HG02938 (cell line): Measurements from ENCODE around the gene ZNFX1.
"Not testable (repeated sequence)": the region's sequence is repeated elsewhere in the genome, so short reads cannot be mapped to it uniquely, and the experiment has no call there.

Experiments used
- ATAC-seq: cut with Tn5 transposase; IDR thresholded peaks from one replicate; pipeline ENCODE4 v1.9.1; 2021; ENCODE audit warnings: mild to moderate bottlenecking, moderate library complexity; ENCODE audit not compliant: unreplicated experiment

ZNFX1 gene

DNA sequence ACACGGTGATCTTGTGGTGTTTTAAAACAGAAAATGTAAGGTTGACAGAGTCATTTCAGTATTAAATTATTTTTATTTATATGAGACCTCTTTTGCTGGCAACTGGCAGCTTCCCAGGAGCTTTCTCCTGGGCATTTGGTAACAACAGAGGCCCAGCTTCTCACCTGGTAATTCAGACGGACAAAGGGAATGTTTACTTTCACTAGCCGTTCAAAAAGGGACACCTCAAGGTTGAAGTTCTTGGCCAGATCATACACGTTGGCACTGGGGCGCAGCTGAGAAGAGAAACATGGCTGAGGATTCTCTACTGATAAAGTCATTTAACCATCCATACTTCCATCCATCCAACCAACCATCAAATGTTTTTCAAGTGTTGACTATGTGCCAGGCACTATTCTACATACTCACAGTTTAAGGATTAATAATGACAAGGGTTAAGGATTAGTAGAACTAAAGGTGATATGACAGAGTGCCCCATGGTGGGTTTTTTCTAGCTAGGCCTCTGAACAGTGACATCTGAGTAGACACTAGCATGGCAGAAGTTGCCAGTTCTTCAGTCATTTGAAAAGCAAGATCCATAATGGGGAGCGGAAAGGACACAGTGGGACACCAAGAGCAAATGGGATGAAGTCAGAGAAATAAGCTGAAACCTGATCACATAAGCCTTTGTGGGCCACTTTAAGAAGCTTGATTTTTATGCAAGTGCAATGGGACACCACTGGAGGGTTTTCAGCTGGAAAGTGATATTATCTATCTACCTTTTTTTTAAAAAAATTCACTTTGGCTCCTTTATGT, 25.1 kb downstream of the ZNFX1 start:
- no peak for ATAC-seq

- no peak for ATAC-seq
Observed at GRCh38 chr20:49248879-49249665, 28.8 kb downstream of the ZNFX1 start.

DNA sequence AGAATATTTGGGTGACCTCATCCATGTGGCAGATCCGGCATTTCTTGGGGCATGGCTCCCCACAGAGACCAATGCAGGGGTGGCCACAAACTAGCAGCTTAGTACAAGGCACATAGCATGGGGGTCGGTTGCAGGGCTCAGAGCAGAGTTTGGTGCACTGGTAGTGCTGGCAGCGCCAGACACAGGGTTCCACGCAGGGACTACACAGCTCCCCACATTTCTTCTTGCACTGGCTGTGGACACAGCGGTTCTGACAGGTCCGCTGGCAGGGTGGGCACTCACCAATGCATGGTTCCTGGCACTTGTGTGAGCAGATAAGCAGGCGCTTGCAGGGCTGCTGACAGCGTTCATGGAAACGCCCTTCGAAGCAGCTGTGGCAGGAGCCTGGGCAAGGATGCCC, 29.6 kb downstream of the ZNFX1 start:
- ATAC-seq, result no peak

DNA sequence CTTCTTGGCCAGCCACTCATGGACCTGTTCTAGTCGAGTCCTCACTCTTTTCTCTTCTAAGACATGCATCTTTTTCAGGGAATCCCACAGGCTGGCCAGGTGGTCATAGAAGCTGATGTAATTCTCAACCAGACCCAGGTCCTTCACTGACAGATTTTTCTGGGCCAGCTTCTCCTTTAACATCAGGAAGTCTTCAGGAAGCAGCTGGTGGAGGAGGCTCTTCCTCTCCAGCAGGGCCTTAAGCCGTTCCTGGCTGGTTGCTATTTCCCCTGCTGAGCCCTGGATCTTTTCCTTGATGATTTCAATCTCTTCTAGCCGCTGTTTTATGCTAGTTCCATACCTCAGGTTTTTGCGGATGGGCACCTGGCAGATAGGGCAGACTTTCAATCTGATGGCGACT, 30.1 kb downstream of the ZNFX1 start:
- no peak for ATAC-seq

- ATAC-seq, result no peak
Observed at GRCh38 chr20:49247169-49247723, 30.6 kb downstream of the ZNFX1 start.

- no peak for ATAC-seq
Observed at GRCh38 chr20:49245921-49246740, 31.7 kb downstream of the ZNFX1 start.

DNA sequence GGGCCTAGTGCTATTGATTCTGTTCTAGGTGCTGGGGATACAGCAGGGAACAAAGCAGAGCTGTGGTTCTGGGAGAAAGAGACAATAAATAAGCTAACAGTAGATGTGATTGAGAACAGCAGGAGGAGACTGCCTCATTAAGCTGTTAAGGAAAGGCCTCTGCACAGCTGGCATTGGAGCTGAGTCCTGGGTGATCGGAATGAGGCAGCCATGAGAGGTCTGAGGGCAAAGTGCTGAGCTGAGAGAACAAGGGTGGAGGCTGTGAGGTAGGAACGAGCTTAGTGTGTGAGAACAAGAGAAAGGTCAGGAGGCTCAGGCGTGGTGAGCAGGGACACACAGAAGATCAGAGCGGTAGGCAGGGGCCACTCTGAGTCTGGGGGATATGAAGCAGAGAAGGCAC, 40.3 kb downstream of the ZNFX1 start:
- ATAC-seq, result no peak

DNA sequence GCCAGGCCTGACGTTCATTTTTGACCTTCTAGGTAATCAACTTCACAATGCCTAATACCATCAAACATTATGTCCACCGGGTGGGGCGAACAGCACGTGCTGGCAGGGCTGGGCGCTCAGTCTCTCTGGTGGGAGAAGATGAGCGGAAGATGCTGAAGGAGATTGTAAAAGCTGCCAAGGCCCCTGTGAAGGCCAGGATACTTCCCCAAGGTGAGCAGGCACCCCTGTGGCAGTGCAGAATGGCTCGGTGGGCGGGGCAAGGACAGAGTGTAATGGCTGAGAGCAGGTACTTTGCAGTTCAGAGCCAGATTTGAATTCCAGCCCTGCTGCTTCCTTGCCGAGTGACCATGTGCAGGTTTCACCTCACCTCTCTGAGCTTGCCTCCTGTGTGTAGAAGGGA, 41.6 kb downstream of the ZNFX1 start:
- ATAC-seq, result no peak

- no peak for ATAC-seq
Observed at GRCh38 chr20:49234831-49235230, 43.0 kb downstream of the ZNFX1 start.

- ATAC-seq, result no peak
Observed at GRCh38 chr20:49233226-49233625, 44.6 kb downstream of the ZNFX1 start.

DNA sequence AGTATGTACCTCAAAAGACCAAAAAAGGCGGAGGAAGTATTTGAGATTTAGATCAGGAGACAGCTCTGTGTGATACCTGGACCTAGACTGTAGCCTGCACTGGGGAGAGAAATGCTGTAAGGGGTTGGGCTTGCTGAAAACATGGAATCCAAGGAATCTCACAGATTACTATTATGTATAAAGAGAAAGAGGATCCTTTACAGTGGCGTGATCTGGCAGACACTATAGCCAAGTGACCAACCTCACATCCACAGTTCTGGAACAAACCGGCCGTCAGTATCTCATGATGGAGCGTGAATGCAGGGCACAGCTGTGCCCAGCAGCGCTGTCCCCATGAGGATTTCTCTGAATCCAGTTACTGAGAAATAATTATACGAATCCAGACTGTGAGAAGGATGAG, 46.4 kb downstream of the ZNFX1 start:
- no peak for ATAC-seq

DNA sequence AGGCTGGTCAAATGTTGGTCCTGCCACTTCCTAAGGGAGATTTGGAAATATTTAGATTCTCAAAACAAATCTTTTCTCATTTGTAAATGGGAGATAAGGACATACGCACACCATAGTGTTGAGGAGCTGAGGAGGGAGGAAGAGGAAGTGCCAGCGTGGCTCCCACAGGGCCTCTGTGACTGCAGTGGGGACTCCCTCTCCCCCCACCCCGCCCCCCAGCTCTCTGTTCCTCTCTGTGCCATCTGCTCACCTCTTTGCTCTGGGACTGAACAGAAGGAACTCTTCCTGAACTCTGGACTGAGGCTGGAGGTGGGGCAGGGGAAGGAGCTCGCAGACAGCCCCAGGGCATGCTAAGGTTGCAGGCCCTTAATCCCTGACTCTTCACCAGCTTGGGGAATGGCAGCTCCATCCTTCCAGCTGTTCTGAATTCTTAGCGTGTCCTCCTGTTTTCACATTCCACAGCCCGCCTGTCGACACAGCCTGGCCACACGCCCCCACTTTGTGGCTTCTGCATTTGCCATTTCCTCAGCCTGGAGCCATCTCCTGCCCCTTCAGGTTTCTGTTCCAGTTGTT, 47.2 kb downstream of the ZNFX1 start:
- no peak for ATAC-seq

DNA sequence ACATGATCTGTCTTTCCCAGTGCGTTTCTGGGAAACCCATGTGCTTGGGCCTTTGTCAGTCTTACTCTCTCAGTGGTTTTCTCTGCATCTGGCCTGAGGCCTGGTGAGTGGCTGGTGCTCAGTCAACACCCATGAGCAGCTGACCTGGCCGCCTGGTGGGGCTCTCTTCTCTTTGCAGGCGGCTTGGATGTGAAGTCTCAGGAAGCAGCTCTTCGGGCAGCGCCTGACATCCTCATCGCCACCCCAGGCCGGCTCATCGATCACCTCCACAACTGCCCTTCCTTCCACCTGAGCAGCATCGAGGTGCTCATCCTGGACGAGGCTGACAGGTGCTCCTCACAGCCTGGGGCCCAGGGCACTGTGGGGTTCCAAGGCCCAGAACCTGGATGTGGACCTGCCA, 47.8 kb downstream of the ZNFX1 start:
- no peak for ATAC-seq

DNA sequence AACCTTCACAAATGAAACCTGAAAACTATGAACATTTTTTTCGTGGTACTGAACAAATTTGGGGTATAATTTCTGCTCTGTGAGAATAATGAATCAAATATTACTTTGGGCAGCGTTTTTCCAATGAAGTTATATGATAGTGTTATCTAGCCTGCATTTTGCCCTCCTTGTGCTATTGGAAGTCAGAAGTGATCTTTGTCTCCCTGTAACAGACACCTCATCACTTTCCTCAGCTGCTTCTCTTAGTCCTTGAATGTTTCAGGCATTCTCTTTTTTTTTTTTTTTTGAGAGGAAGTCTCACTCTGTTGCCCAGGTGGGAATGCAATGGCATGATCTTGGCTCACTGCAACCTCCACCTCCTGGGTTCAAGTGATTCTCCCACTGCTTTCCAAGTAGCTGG, 48.5 kb downstream of the ZNFX1 start:
- ATAC-seq, result no peak

DNA sequence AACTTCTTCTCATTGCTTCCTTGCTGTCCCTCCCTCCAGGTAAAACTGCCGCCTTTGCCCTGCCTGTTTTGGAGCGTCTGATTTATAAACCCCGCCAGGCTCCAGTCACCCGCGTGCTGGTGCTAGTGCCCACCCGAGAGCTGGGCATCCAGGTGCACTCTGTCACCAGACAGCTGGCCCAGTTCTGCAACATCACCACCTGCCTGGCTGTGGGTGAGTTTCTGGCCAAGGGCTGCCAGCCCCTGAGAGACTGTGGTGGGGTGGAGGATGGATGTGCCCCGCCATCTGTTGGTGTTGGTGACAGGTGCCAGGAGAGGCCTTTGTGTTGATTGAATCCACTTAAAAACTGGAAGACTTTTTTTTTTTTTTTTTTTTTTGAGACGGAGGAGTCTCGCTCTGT, 49.2 kb downstream of the ZNFX1 start:
- no peak for ATAC-seq

DNA sequence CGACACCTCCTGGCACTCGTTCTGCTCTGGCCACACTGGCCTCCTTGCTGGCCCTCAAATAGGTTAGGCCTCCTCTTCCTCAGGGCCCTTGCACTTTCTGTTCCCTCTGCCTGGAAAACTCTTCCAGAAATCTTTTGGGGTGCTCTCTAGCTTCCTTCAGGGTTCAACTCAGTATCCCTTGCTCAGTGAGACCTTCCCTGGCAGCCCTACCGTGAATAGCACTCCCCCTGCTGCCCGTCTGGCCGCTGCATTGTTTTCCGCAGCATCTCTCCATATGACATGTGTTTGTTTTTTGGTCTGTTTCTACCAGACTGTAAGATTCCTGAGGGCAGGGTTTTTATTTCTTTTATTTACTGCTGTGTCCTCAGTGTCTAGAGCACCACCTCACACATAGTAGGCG, 52.0 kb downstream of the ZNFX1 start:
- ATAC-seq, result no peak

- no peak for ATAC-seq
Observed at GRCh38 chr20:49219924-49220831, 57.7 kb downstream of the ZNFX1 start.

GRCh38 chr20:49219091-49219923, 58.5 kb downstream of the ZNFX1 start, which contains the start of gene DDX27:
TSS of gene DDX27 (plus strand) at chr20:49219416. CDS start at chr20:49219449, 33 bp downstream.
- peak; percentile 87 for ATAC-seq

GRCh38 chr20:49218739-49219090, 59.1 kb downstream of the ZNFX1 start:
- not testable (repeated sequence) for ATAC-seq
